K562 (cell line): ENCODE results near the gene FAM124B. TPM values are rescaled to one million over a fixed set of nuclear protein-coding genes. Genes with fewer than 3 reads are reported as not detected.

Source experiments
- ARNT ChIP-seq, 2 experiments: fragments of 450-650 bp; IDR thresholded peaks; 2 replicates each; pipeline ENCODE4 v1.6.1; 2016; ENCODE audit warnings: mild to moderate bottlenecking in 1 of 2
- CHAMP1 ChIP-seq: fragments of 450-650 bp; IDR thresholded peaks from 2 replicates; pipeline ENCODE4 v1.6.1; 2016; ENCODE audit warnings: mild to moderate bottlenecking
- DIDO1 ChIP-seq: fragments of 450-650 bp; IDR thresholded peaks from 2 replicates; pipeline ENCODE4 v1.6.1; 2016; ENCODE audit warnings: low read depth, missing biosample characterization, missing genetic modification characterization
- polyA plus RNA-seq, 8 experiments: library from polyadenylated mRNA; depleted of rRNA in 4 of 8; stranded (reverse) in 5 of 8; unstranded in 3 of 8; fragments of >200 nt; fragmentation: Nextera tagmentation in 2 of 8; fragmentation: Illumina TruSeq in 1 of 8; extraction: Ambion mirVana in 2 of 8; extraction: Trizol in 1 of 8; gene quantifications; 2 replicates each; pipeline versions ENCODE4 v1.2.1 to v1.2.3, GENCODE V29; 2011 to 2014; ENCODE audit warnings: inconsistent platforms in 1 of 8, missing spikeins in 1 of 8
- total RNA-seq, 7 experiments: library from RNA; depleted of rRNA in 6 of 7; stranded (reverse); fragments of >200 nt in 6 of 7; fragmentation: Illumina TruSeq in 2 of 7; extraction: Trizol in 2 of 7; gene quantifications; 2 replicates each; pipeline versions ENCODE4 v1.2.1 to v1.2.3, GENCODE V29; 2011 to 2021; ENCODE audit warnings: low replicate concordance in 1 of 7
- TF ChIP-seq, protein P1 (sequence below): fragments of 250-450 bp; sonication (Bioruptor Pico); IDR thresholded peaks from 2 replicates; pipeline ENCODE4 v1.5.0; 2021; ENCODE audit warnings: mild to moderate bottlenecking, borderline replicate concordance

The FAM124B gene
- total and polyA plus RNA-seq, 9 of the 15 experiments (the other 6 are each of a cell fraction or from before 2014, with no cell fraction given): 6.2 to 21.4 (median 9.3) TPM

DNA sequence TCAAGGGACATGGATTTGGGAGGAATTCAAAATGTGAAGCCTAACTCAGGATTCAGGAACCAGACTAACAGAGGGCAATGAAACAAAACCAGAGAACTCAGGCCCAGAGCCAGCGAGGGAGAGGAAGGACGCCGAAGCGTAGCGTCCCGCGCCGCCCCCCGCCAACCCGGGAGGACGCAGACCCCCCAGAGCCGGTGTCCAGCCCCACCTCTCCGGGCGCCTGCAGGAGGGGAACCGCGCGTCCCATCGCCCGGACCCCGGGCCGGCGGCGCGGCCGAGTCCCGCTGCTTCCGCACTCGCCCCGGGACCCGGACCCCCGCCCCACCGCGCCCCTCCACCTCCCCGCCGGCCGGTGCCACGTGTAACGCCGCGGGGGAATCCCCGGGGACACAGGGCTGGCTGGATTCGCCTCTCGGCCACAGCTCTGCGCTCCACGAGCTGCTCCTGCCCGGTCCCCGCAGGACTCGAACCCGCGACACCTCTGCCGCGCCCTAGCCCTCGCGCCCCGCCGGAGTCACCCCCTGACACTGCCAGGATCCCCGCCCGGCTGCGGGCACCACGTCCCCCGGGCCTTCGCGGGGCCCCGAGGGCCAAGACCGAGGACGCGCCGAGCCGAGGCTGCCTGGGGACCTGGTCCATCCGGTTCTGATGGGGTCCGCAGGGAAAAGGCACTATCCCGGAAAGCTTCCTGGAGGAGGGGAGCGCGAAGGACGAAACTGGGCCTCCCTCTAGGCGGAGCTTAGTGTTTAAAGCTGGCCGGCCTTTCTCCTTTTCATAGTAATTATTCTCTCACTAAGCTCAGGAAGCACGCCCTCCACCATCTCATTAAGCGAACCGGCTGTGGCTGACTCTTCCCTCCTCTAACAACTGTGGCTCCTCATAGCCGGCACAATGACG, 40.4 kb upstream of the FAM124B start (continued):
- TF ChIP-seq, protein P1, sequence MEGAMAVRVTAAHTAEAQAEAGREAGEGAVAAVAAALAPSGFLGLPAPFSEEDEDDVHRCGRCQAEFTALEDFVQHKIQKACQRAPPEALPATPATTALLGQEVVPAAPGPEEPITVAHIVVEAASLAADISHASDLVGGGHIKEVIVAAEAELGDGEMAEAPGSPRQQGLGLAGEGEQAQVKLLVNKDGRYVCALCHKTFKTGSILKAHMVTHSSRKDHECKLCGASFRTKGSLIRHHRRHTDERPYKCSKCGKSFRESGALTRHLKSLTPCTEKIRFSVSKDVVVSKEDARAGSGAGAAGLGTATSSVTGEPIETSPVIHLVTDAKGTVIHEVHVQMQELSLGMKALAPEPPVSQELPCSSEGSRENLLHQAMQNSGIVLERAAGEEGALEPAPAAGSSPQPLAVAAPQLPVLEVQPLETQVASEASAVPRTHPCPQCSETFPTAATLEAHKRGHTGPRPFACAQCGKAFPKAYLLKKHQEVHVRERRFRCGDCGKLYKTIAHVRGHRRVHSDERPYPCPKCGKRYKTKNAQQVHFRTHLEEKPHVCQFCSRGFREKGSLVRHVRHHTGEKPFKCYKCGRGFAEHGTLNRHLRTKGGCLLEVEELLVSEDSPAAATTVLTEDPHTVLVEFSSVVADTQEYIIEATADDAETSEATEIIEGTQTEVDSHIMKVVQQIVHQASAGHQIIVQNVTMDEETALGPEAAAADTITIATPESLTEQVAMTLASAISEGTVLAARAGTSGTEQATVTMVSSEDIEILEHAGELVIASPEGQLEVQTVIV (CRISPR knock-in tag): no peak
- TF ChIP-seq CHAMP1 (no peak), DIDO1 (tag) (no peak), ARNT (IDR thresholded peaks at IDR 0.05) (no peak)
